H1 (cell line): ENCODE results near the gene TEDC1. TPM values are rescaled to one million over a fixed set of nuclear protein-coding genes. Genes with fewer than 3 reads are reported as not detected.

Experiments
- CTCF ChIA-PET: fragments of 300-600 bp; sonication (Branson Sonifier 250); formaldehyde crosslinking; loops from one replicate; lab custom pipeline; 2021; ENCODE audit not compliant: partially characterized antibody; lab: Charles Lee
- POLR2A ChIA-PET: fragments of 300-600 bp; sonication (Branson Sonifier 250); formaldehyde crosslinking; loops from one replicate; lab custom pipeline; 2021; ENCODE audit warnings: inconsistent platforms; ENCODE audit not compliant: partially characterized antibody; lab: Charles Lee
- DNase-seq, 2 experiments: peaks; one replicate each; pipeline versions ENCODE4 v3.0.0 to v3.0.0-alpha.2; 2010 to 2022; ENCODE audit warnings: low spot score in 2 of 2, low read depth in 1 of 2, mixed read lengths in 1 of 2
- FAIRE-seq: peaks from 2 replicates; lab custom pipeline; 2011; peaks lifted over from hg19 to GRCh38; lab: Jason Lieb, UNC
- H2AFZ ChIP-seq: 2 replicates; pipeline ENCODE4 v1.8.1; 2012; ENCODE audit warnings: low read length, inconsistent platforms
- H2AK5ac ChIP-seq: 2 replicates; pipeline ENCODE4 v1.6.1; 2013; ENCODE audit warnings: low read depth, low read length
- H2BK120ac ChIP-seq: replicated peaks from 2 replicates; pipeline ENCODE3; 2013; ENCODE audit warnings: low read depth, low read length, inconsistent platforms
- H2BK12ac ChIP-seq: 2 replicates; pipeline ENCODE4 v1.6.1; 2013; ENCODE audit warnings: low read depth, low read length
- H2BK15ac ChIP-seq: 2 replicates; pipeline ENCODE4 v1.6.1; 2013; ENCODE audit warnings: low read length
- H2BK20ac ChIP-seq: 2 replicates; pipeline ENCODE4 v1.6.1; 2013; ENCODE audit warnings: low read length
- H2BK5ac ChIP-seq: 2 replicates; pipeline ENCODE4 v1.6.1; 2013; ENCODE audit warnings: low read depth, low read length
- H3K14ac ChIP-seq: 2 replicates; pipeline ENCODE4 v1.6.1; 2013; ENCODE audit warnings: inconsistent platforms; ENCODE audit not compliant: insufficient read length
- H3K18ac ChIP-seq: 2 replicates; pipeline ENCODE4 v1.6.1; 2013; ENCODE audit warnings: low read length; ENCODE audit errors: extremely low read depth
- H3K23ac ChIP-seq: 2 replicates; pipeline ENCODE4 v1.6.1; 2013; ENCODE audit warnings: inconsistent platforms; ENCODE audit not compliant: insufficient read length
- H3K23me2 ChIP-seq: 2 replicates; pipeline ENCODE4 v1.6.1; 2013; ENCODE audit warnings: low read depth, low read length
- H3K27ac ChIP-seq: 2 replicates; pipeline ENCODE4 v1.6.1; 2011; ENCODE audit warnings: low read depth, low read length, inconsistent platforms
- H3K27me3 ChIP-seq, 4 experiments: replicated peaks in 1 of 4; 1 replicate in 1 of 4; 2 replicates in 3 of 4; pipeline versions ENCODE4 v1.6.1 to v1.8.1; 2011 to 2013; ENCODE audit warnings: low read length in 3 of 4, mild to moderate bottlenecking in 3 of 4, inconsistent platforms in 2 of 4, mixed read lengths in 2 of 4, moderate library complexity in 1 of 4; ENCODE audit not compliant: control insufficient read depth in 3 of 4, insufficient read depth in 3 of 4; ENCODE audit errors: extremely low read depth in 1 of 4
- H3K36me3 ChIP-seq, 4 experiments: 2 replicates each; pipeline versions ENCODE4 v1.6.1 to v1.8.1; 2011 to 2013; ENCODE audit warnings: mild to moderate bottlenecking in 4 of 4, low read length in 3 of 4, moderate library complexity in 2 of 4, control low read depth in 1 of 4, inconsistent platforms in 1 of 4; ENCODE audit not compliant: insufficient read depth in 4 of 4, control insufficient read depth in 2 of 4
- H3K4ac ChIP-seq: replicated peaks from 2 replicates; pipeline ENCODE3; 2013; ENCODE audit warnings: low read length, low read depth, mixed read lengths, inconsistent platforms; ENCODE audit not compliant: insufficient read length
- H3K4me1 ChIP-seq, 4 experiments: replicated peaks in 1 of 4; 1 replicate in 1 of 4; 2 replicates in 3 of 4; pipeline versions ENCODE4 v1.6.1 to v1.8.1; 2011 to 2013; ENCODE audit warnings: low read length in 3 of 4, inconsistent platforms in 2 of 4, mixed read lengths in 1 of 4; ENCODE audit not compliant: insufficient read depth in 4 of 4, control insufficient read depth in 3 of 4
- H3K4me2 ChIP-seq, 2 experiments: 2 replicates each; pipeline versions ENCODE4 v1.6.1 to v1.8.1; 2011 to 2013; ENCODE audit warnings: low read depth in 2 of 2, low read length in 2 of 2, control low read depth in 1 of 2, inconsistent platforms in 1 of 2, mild to moderate bottlenecking in 1 of 2; ENCODE audit not compliant: insufficient read depth in 1 of 2
- H3K4me3 ChIP-seq, 4 experiments: fragments of 200-600, 300-600 bp in 1 of 4; sonication (generic), shearing (Covaris generic), sonication (Bioruptor Twin) in 1 of 4; 2 replicates each; pipeline versions ENCODE4 v1.5.1 to v1.8.1; 2011 to 2016; ENCODE audit warnings: low read length in 4 of 4, low read depth in 3 of 4, control low read depth in 2 of 4, inconsistent platforms in 2 of 4, mild to moderate bottlenecking in 2 of 4, mixed read lengths in 1 of 4, moderate library complexity in 1 of 4; ENCODE audit not compliant: insufficient read depth in 2 of 4; ENCODE audit errors: extremely low read depth in 1 of 4
- H3K56ac ChIP-seq: replicated peaks from 2 replicates; pipeline ENCODE3; 2013; ENCODE audit warnings: low read depth, mild to moderate bottlenecking, mixed read lengths, low read length, inconsistent platforms; ENCODE audit not compliant: insufficient read length
- H3K79me1 ChIP-seq: 2 replicates; pipeline ENCODE4 v1.6.1; 2013; ENCODE audit warnings: low read depth, low read length, control low read depth
- H3K79me2 ChIP-seq, 2 experiments: 2 replicates each; pipeline versions ENCODE4 v1.6.1 to v1.8.1; 2012 to 2013; ENCODE audit warnings: low read length in 2 of 2, mild to moderate bottlenecking in 2 of 2, inconsistent platforms in 1 of 2; ENCODE audit not compliant: insufficient read depth in 2 of 2, control insufficient read depth in 1 of 2
- H3K9ac ChIP-seq, 4 experiments: replicated peaks in 1 of 4; 1 replicate in 1 of 4; 2 replicates in 3 of 4; pipeline versions ENCODE4 v1.6.1 to v1.8.1; 2011 to 2013; ENCODE audit warnings: low read depth in 3 of 4, low read length in 3 of 4, control low read depth in 2 of 4, mild to moderate bottlenecking in 2 of 4, moderate library complexity in 2 of 4, inconsistent platforms in 1 of 4; ENCODE audit errors: extremely low read depth in 1 of 4
- H3K9me3 ChIP-seq, 2 experiments: 2 replicates each; pipeline versions ENCODE4 v1.6.1 to v1.8.1; 2012 to 2013; ENCODE audit warnings: mild to moderate bottlenecking in 2 of 2, moderate library complexity in 2 of 2, control low read depth in 1 of 2, inconsistent platforms in 1 of 2, low read depth in 1 of 2, low read length in 1 of 2, mixed read lengths in 1 of 2; ENCODE audit not compliant: insufficient read depth in 2 of 2
- H4K20me1 ChIP-seq, 2 experiments: replicated peaks in 1 of 2; 2 replicates each; pipeline versions ENCODE3 to v1.8.1; 2011 to 2013; ENCODE audit warnings: inconsistent platforms in 2 of 2, low read length in 2 of 2, mild to moderate bottlenecking in 1 of 2; ENCODE audit not compliant: insufficient read depth in 2 of 2, control insufficient read depth in 1 of 2
- H4K5ac ChIP-seq: 2 replicates; pipeline ENCODE4 v1.6.1; 2013; ENCODE audit warnings: low read length, low read depth, mixed read lengths, inconsistent platforms; ENCODE audit not compliant: insufficient read length
- H4K8ac ChIP-seq: 2 replicates; pipeline ENCODE4 v1.8.0; 2013; ENCODE audit warnings: mild to moderate bottlenecking, moderate library complexity, low read length, inconsistent platforms; ENCODE audit not compliant: insufficient read depth; ENCODE audit errors: extremely low read depth
- H4K91ac ChIP-seq: replicated peaks from 2 replicates; pipeline ENCODE3; 2013; ENCODE audit warnings: low read length, mixed read lengths, inconsistent platforms; ENCODE audit not compliant: insufficient read length
- ASH2L ChIP-seq: fragments of 200-600, 300-600 bp; sonication (generic); IDR thresholded peaks from one replicate; pipeline ENCODE4 v1.7.1; 2017; ENCODE audit warnings: low read length
- BCL11A ChIP-seq, 2 experiments: IDR thresholded peaks; one replicate each; pipeline ENCODE4 v1.6.1; 2011; ENCODE audit warnings: low read depth in 2 of 2, low read length in 2 of 2, mild to moderate bottlenecking in 2 of 2
- CBX8 ChIP-seq: fragments of 300-800, 300-1000 bp; sonication (generic); IDR thresholded peaks from 2 replicates; pipeline ENCODE4 v1.7.1; 2016; ENCODE audit warnings: low read depth, low read length, borderline replicate concordance
- EP300 ChIP-seq, 2 experiments: IDR thresholded peaks; 1 replicate in 1 of 2; 2 replicates in 1 of 2; pipeline ENCODE4 v1.6.1; 2011 to 2012; ENCODE audit warnings: low read depth in 2 of 2, low read length in 2 of 2, mild to moderate bottlenecking in 2 of 2, borderline replicate concordance in 1 of 2, inconsistent platforms in 1 of 2, moderate library complexity in 1 of 2
- POLR2AphosphoS5 ChIP-seq: IDR thresholded peaks from 2 replicates; pipeline ENCODE4 v1.6.1; 2011; ENCODE audit warnings: low read depth, low read length
- RNF2 ChIP-seq: fragments of 200-900, 300-1000 bp; sonication (generic); IDR thresholded peaks from 2 replicates; pipeline ENCODE4 v1.7.1; 2016; ENCODE audit warnings: borderline replicate concordance, low read depth, mild to moderate bottlenecking, antibody characterized with exemption, low read length; ENCODE audit not compliant: poor library complexity, severe bottlenecking; ENCODE audit errors: missing control alignments
- SIX5 ChIP-seq: IDR thresholded peaks from 2 replicates; pipeline ENCODE4 v1.6.1; 2011; ENCODE audit warnings: mild to moderate bottlenecking, low read depth, low read length
- WGBS, 2 experiments: shearing (Covaris generic) in 1 of 2; methylation state at CpG; one replicate each; pipeline versions ENCODE4 v1.1.6 to v1.1.7; 2013 to 2015; ENCODE audit warnings: low lambda C conversion rate in 2 of 2, mixed read lengths in 2 of 2, inconsistent platforms in 1 of 2, low coverage in 1 of 2, missing lambda C conversion rate in 1 of 2; ENCODE audit not compliant: insufficient replicate concordance in 2 of 2, insufficient coverage in 1 of 2, insufficient read length in 1 of 2; ENCODE audit errors: extremely low coverage in 1 of 2, missing lambda C conversion rate in 1 of 2; 5-methylcytosine and 5-hydroxymethylcytosine counted together
- polyA plus RNA-seq, 7 experiments: library from polyadenylated mRNA; depleted of rRNA in 3 of 7; stranded (reverse) in 5 of 7; unstranded in 2 of 7; fragments of >200 nt in 5 of 7; fragments of 200-250 nt in 2 of 7; gene quantifications; 1 replicate in 5 of 7; 2 replicates in 1 of 7; 4 replicates in 1 of 7; pipeline versions ENCODE4 v1.2.1 to v1.2.3, GENCODE V29; 2011 to 2013; ENCODE audit warnings: missing spikeins in 2 of 7, mixed read lengths in 2 of 7
- total RNA-seq: library from RNA; stranded (reverse); fragmentation: NEBNext Ultra II Directional; extraction: Animal tissue kit (Norgen Biotek cat#: 25700); gene quantifications from 2 replicates; pipeline ENCODE4 v1.2.1, GENCODE V29; 2021

Gene TEDC1
- total and polyA plus RNA-seq, 2 of the 8 experiments (the other 6 are each of a cell fraction or from before 2014, with no cell fraction given): 5.6 to 14.8 TPM

GRCh38 chr14:105533391-105533790 lies 42.3 kb downstream of the TEDC1 start:
- DNase-seq: no peak

More at GRCh38 chr14:105533391-105533790, 42.3 kb downstream of the TEDC1 start:
- 86% methylated on average over 9 of the region's 9 CpGs; no CpG with 5 or more reads in 1 of the 2 experiments for WGBS, 2 experiments
- POLR2A ChIA-PET: no interaction called here
- no peak for FAIRE-seq
- no peak overlapping the region for H3K9ac ChIP-seq
- no peak overlapping the region for H4K5ac ChIP-seq
- no peak overlapping the region for H3K18ac ChIP-seq
- H3K4me1 ChIP-seq: no peaks in the 10 kb centered on the region; a peak in 1 of 7 replicates
- no peak overlapping the region for H2AK5ac ChIP-seq
- no peak overlapping the region for H3K23ac ChIP-seq
- no peaks in the 10 kb centered on the region for H3K36me3 ChIP-seq
- no peak overlapping the region for H4K91ac ChIP-seq
- H2BK12ac ChIP-seq: no peak overlapping the region
- H3K23me2 ChIP-seq: no peaks in the 10 kb centered on the region
- H3K14ac ChIP-seq: no peak overlapping the region
- no peak for TF ChIP-seq ASH2L
- no peak for TF ChIP-seq CBX8
- no peak for TF ChIP-seq SIX5
- no peak for TF ChIP-seq EP300 (IDR thresholded peaks at IDR 0.05; ENCODE audit: borderline replicate concordance in 1 of 2, low read depth in 2 of 2, low read length in 2 of 2)
- no peak for TF ChIP-seq POLR2AphosphoS5
- TF ChIP-seq RNF2: no peak
- TF ChIP-seq BCL11A (IDR thresholded peaks at IDR 0.05; ENCODE audit: low read depth in 2 of 2, low read length in 2 of 2): no peak
- CTCF ChIA-PET: interaction anchor here (0.6 to 1.0 kb wide), 2 partner anchors 66 to 1261 kb away, joined by 3 read pairs; no protein-coding TSS in a partner anchor
- H3K27ac ChIP-seq: no peak overlapping the region
- H4K8ac ChIP-seq: no peak overlapping the region
- no peak overlapping the region for H2AFZ ChIP-seq
- peaks cover 6 to 92% of the 10 kb centered on the region in 2 experiments; a peak in 3 of 4 replicates for H3K9me3 ChIP-seq
- H3K79me2 ChIP-seq: no peaks in the 10 kb centered on the region
- no peak overlapping the region for H2BK20ac ChIP-seq
- H3K27me3 ChIP-seq: peaks cover 0 to 9% (median 5%) of the 10 kb centered on the region in 4 experiments; a peak in 5 of 7 replicates
- H3K4me3 ChIP-seq: no peak overlapping the region
- no peak overlapping the region for H3K4ac ChIP-seq
- no peaks in the 10 kb centered on the region for H4K20me1 ChIP-seq
- no peak overlapping the region for H2BK15ac ChIP-seq
- no peak overlapping the region for H3K4me2 ChIP-seq
- H3K79me1 ChIP-seq: no peaks in the 10 kb centered on the region
- no peak overlapping the region for H2BK120ac ChIP-seq
- no peak overlapping the region for H2BK5ac ChIP-seq
- no peak overlapping the region for H3K56ac ChIP-seq
